HG03457 (cell line): ENCODE results near the gene PRKCA.
"Not testable (repeated sequence)": the region's sequence is repeated elsewhere in the genome, so short reads cannot be mapped to it uniquely, and the experiment has no call there.

Experiments used
- ATAC-seq: cut with Tn5 transposase; IDR thresholded peaks from one replicate; pipeline ENCODE4 v1.9.1; 2021; ENCODE audit warnings: moderate number of reproducible peaks; ENCODE audit not compliant: unreplicated experiment

The PRKCA gene

DNA sequence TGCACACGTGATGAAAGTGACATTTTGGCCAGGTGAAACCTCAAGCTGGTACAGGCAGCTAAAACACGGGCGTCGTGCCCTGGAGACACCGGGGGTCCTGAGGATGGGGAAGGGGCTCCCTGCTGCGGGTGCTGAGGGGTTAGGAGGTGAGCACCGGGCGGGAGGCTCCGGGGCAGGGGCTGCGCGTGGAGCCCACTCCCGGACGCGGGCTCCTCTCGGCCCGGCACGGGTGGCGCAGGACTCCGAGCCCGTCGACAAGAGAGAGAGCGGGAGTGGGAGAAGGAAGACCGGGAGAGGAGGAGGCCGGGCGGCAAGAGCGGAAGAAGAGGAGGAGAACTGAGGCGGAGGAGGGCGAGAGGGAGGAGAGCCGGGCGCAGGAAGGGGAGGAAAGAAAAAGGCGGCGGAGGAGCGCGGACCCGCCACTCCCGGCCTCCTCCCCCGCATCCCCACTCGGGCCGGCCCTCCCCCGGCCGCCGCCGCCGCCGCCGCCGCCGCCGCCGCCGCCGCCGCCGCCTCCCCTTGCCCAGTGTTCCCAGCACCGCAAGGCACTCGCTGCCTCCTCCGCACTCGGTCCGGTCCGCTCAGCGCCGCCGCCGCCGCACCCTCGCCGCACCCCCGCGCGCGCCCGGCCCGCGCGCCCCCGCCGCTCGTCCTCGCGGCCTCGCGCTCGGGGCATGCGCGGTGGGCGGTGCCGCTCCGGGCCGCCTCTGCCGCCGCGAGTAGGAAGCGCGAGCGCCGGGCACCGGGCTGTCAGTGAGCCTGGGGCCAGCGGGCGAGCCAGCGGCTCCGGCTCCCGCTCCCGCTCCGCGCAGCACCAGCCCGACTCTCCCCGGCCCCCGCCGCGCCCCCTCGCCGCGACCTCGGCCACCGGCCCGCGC, at the start of gene PRKCA:
Gene PRKCA (plus strand): TSS at position 750 of the 878 bp plus-strand sequence.
- ATAC-seq: no peak

DNA sequence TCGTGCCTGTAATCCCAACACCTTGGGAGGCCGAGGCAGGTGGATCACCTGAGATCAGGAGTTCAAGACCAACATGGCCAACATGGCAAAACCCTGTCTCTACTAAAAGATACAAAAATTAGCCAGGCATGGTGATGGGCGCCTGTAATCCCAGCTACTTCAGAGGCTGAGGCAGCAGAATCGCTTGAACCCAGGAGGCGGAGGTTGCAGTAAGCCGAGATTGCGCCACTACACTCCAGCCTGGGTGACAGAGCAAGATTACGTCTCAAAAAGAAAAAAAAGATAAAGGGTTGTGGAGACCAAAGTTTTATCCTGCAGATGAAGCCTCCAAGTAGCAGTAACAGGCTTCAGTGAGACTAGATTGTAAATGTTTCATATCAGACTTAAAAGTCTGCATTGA, 49.0 kb upstream of the PRKCA start:
- ATAC-seq: not testable (repeated sequence)

DNA sequence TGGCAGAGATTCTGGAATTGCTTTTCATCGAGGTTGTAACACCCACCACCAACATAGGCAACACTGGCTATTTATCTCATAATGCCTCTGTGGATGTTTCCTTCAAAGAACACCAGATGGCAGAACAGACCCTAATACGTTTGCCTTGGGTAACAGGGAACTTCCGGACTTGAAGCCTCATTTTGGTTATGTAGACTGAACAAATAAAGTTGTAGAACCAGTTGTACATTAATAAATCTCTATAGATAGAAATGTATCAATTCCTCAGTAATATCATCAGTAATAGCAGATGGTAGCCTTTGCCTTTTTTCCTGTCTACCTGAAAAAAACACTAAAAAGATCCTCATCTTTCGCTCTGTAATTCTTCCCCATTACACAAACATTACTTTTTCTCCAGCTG, 47.3 kb upstream of the PRKCA start:
- ATAC-seq: no peak

DNA sequence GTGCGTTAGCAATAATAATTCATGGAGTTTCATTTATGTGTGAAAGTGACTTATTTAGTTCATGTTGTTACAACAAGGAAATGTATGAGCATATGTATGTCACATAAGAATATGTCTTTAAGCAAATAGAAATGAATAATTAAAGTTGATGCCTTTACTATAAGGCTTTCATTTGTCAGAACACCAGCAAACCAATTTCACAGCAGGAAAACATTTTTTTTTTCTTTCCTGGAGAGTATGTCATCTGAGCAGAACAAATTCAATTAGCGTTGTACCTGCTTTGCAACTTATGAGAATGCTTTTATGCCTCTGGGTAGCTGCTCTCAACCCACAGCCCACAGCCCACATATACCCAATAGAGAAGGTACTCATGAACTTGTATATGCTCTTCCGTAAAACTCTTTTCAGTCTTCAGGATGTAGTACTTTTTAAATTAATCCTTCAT, 46.9 kb upstream of the PRKCA start:
- no peak for ATAC-seq

DNA sequence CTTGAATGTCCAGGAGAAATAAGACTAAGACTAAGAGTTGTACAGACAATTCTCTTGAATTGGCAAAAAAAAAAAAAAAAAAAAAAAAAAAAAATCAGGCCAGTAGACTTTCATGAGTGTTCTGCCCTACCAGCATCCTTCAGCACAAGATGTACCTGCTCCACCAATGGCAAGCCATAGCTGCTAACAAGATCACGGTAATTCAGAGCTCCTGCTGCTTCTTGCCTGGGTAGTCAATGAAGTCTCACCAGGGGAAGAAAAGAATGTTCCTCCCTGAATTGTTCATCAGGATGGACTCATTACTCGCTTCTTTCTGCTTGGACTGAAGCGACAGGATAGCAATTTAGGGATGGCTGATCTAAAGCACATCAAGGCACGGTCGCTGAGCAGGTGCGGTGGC, 42.1 kb upstream of the PRKCA start:
- no peak for ATAC-seq

DNA sequence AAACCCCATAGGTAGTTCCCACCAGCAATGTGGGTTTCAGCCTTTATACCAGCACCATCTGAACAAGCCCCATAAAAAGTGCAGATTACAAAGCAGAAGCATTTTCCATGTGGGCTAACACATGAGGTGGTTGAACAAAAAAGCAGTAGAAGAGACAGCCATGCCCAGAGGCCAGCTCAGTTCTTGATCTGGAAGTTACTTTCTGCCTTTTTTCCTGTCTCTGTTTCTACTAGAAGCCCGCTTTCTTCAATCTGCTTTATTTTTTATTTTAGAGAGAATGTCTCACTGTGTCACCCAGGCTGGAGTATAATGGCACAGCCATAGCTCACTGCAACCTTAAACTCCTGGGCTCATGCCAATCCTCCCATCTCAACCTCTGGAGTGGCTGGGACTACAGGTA, 41.7 kb upstream of the PRKCA start:
- no peak for ATAC-seq

DNA sequence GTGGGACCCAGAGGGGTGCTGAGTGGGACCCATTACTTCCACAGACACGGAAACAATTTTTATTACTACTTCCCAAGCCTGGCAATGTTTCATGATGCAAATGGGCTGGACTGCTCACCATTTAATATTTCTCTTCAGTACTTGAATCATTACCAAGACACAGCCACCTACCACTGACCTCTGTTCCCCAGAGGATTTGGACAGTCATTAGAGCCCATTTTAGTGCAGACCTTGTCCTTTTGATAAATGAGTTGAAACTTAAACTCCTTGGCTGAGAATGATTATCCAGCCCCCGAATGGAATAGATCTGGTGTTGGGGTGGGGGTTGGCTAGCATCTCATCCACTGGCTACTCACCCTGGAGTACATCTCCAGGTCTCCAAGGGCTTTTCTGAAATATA, 39.6 kb upstream of the PRKCA start:
- no peak for ATAC-seq

DNA sequence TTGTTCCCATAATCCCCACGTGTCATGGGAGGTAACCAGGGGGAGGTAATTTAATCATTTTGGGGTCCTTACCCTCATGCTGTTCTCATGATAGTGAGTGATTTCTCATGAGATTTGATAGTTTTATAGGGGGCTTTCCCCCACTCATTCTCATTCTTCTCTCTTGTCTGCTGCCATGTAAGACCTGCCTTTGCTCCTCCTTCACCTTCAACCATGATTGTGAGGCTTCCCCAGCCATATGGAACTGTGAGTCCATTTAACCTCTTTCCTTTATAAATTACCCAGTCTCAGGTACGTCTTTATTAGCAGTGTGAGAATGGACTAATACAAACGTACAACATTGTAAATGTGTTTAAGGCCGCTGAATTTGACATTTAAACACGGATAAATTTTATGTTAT, 37.7 kb upstream of the PRKCA start:
- no peak for ATAC-seq

DNA sequence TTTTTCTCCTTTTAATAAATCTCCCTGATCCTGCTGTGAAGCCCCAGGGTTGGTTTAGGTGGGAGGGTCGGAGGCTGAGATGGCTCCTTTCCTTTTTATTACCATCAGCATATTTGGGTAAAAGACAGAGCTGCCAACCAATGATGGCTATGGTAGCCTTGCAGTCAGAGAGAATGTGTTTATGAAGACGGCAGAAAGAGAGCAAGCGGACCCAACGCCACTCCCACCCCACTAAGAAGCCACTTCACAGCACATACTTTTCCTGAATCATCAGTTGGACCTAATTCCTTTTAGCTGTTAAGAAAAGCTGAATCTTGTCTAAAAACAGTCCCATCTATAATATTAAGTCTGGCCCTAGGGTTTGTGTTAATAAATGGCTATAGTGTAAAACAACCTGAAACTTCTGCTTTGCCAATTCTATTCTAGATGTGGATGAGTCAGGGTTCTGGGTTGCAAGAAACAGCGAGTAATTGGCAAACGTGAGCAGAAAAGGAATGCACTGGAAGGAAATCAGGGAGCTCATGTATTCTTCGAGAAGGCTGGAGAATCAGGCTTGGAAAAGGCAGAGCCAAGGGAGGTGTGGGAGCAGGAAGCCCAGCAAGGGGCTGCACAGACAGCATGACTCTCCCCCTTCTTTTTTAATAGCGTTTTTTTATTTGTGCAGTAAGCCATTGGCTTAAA, 34.0 kb upstream of the PRKCA start:
- ATAC-seq: no peak

DNA sequence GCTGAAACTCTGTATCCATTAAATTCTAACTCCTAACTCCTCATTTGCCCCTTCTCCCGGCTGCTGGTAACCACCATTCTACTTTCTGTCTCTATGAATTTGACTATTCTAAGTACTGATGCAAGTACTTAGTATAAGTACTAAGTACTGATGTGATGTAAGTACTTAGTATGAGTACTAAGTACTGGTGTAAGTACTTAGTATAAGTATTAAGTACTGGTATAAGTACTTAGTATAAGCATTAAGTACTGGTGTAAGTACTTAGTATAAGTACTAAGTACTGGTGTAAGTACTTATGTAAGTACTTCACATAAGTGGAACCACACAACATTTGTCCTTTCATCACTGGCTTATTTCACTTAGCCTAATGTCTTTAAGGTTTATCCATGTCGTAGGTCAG, 32.3 kb upstream of the PRKCA start:
- ATAC-seq: no peak

DNA sequence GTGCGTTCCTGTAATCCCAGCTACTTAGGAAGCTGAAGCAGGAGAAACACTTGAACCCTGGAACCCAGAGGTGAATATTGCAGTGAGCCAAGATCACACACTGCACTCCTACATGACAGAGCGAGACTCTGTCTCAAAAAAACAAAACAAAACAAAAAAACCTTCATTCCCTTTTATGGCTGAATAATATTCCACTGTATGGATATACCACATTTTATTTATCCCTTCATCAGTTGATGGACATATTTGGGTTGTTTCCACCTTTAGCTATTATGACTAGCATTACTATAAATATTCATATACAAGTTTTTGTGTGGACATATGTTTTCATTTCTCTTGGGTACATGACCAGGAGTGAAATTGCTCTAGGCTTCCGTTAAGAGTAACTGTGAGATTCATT, 30.9 kb upstream of the PRKCA start:
- ATAC-seq: no peak

DNA sequence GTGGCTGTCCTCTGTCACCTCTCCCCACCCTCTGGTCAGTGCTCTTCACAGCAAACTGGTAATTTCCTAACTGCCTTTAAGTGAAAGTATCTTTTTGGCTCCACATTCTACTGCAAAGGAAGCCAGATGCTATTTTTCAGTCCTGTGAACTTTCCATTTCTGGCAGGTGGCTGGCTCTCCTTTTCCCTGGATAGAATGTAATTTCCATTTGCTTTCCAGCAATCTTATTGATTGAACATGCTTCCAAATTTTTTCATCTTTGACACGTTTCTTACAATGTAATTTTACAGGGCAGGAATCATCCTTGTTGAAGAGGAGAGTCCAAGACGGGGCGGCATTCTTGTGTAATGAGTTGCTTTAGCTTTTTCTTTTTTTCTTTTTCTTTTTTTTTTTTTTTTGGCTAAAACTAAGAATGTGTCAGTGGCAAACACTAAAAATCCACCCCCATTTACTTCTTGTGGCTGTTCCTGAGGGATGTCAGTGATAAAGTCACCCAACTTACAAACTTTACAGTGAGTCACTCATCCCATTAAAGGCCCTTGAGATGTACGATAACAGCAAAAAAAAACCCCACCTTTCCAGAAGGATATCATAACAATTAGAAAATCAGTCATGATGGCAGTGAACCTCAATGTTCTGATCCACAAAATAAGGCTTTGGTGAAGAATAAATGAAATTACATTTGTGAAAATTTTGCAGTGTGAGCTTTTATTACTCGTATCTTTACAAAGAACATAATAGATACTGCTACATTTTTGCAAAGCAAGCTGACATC, 29.4 kb upstream of the PRKCA start:
- ATAC-seq: no peak

DNA sequence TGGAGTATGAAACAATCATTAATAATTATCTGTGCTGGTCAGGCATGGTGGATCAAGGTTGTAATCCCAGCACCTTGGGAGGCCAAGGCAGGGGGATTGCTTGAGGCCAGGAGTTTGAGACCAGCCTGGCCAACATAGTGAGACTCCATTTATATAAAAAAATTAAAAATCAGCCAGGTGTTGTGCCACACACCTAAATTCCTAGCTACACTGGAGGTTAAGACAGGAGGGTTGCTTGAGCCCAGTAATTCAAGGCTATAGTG, 28.9 kb upstream of the PRKCA start:
- ATAC-seq: no peak

DNA sequence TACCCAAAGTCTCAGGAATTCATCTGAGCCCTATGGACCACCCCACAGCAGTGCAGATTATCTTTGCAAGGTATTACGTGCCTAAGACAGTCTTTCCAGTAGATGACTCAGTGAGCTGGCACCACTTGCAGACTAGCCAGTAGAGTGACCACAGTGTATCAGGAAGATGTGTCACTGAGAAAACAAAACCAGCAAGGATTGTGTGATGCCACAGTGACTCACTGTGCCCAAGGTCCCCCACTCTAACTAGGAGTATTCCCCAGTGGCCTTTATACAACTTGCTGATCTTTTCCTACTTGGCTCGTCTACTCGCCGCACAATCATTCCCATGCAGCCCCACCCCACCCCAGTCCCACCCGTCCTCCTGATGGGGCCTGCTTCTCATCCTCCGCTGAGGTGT, 26.8 kb upstream of the PRKCA start:
- ATAC-seq: no peak

DNA sequence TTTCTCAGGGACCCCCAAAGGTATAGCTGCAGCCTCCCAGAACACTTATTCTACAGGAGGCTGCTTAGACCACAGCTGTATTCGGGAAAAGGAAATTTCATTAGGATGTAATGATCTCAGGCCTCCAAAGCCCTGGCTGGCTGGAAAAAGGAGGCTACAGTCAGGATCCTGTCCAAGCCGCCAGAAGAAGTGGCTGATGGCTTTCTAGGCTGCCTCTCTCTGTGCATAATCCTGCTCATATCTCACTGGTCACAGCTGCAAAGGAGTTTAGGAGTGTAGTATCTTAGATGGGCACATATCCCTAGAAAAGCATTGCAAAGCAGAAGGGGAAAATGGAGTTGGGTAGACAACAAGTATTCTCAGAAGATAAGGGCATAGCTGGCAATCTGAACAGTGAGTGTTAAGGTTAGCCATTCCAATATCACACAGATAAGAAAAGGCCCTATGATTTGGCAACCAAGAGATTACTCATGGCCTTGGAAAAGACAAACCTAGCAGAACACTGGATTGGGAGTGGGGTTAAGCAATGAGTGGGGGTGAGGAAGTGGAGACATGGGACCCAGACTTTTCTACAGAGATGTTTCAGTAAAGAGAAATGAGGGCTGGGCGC, 26.0 kb upstream of the PRKCA start:
- no peak for ATAC-seq

DNA sequence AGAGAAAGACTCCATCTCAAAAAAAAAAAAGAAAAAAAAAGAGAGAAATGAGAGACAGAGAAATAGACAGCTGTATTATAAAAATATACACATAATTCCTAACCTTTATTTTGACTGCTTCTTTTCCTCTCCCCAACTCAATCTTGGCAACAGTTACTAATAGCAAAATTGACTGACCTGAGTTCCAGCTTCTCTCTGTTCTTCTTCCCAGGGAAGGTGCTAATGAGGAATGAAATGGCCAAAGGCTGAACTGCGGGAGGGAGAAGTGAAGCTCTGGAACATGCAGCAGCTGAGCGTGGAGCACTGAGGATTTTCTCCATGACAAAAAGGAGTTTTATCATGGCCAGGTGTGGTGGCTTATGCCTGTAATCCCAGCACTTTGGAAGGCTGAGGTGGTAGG, 25.2 kb upstream of the PRKCA start:
- ATAC-seq: no peak

DNA sequence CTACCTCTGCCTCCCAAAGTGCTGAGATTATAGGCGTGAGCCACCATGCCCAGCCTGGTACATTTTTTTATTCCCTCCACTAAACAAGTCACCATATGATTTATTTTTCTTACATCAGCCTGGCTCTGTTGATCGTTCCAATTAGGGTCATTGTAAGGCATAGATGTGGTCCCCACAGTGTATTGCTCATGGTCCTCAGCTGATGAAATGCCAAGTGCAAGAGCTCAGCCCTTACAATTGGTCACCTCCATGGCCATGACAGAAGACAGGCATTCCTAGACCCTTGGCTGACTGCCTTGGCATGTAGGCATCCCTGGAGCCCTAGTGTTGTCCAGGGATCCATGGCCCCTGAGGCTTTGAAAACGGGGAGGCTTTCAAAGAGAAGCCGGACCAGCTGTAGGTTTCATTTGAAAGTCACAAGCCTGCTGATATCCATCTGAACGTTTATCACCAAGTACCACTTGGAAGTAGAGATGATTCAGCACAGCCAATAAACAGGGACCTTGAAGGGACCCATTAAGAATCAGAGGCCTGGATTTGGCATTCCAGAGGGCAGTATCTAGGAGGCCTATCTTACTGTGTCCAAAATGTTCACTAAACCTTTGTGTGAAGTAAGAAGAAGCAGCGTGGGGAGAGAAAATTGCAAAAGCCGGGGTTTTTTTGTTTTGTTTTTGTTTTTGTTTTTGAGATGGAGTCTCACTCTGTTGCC, 20.6 kb upstream of the PRKCA start:
- ATAC-seq: no peak

DNA sequence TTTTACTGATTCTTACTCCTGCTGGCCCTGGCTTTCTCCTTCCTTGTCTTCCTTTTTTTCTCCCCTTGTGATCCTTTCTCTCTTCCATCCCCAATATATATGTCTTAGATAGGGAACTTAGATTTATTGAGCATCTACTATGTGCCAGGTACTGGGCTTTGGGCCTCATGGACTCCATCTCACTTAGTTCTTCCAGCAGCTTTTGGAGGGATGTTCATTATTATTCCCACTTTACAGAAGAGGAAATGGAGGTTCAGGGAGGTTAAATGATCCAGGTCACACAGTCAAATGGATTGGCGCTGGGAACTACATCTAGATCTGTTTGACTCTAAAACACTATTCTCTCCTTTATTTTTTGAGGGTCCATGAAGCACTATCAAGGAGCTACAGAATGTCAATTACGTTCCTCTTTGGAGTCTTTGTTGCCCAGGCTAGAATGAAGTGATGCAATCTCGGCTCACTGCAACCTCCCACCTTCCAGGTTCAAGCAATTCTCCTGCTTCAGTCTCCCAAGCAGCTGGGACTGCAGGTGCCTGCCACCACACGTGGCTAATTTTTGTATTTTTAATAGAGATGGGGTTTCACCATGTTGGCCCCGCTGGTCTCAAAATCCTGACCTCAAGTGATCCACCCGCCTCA, 19.0 kb upstream of the PRKCA start:
- ATAC-seq: no peak

DNA sequence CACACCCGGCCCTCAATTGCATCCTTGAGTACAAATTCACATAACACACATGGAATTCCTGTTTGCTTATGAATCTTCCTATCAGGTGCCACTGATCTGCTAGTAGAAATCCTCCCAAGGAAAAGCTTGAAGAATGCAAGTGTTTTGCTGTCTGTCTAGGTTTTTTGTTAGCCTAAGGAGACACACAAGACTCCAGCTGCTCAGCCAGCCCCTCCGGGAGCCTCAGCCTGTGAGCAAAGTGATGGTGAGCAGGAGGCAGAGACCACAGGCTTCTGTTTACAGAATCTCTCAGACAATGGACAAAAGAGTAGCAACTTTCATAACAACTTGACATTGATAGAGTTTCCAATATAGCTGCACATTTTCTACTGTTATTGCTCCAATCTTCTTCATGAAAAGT, 18.4 kb upstream of the PRKCA start:
- no peak for ATAC-seq

DNA sequence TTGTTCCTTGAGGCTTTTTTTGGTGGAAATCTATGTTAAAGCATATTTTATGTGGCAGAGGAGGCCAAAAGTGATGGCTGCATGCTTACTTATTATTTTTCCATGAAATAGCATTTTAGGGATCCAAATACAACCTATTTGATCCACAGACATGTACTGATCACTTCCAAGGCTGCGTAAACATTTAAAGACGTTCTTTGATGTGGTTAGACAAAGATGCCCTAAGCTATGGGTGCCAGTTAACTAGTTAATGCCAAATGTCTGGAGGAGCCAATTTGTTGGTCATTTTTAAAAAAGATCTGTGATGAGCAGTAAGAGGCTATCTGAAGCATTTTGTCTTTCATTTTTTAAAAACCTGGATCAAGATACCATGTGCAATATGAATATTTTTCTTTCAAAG, 17.3 kb upstream of the PRKCA start:
- no peak for ATAC-seq
